ENCODE measurements around the gene SORBS2.

SORBS2 gene

DNA sequence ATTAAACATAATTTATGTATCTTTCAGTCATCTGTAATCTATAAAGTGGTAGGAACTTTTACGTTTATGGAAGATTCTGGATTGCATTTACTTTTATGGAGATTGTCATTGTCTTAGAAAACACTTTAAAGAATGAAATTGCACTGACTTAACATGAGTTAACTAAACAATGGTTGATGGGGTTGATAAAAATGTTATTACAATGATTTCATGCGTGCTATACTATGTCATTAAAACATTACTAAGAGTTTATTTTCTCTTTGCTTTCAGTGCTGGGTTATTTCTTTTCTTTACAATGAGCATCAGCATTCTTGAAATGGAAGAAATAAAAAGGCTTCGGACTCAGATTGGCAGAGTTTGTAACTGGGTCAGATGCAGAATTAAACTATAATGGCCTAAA, 209.6 kb downstream of the SORBS2 start:
- FAIRE-seq (no peak), DNase-seq (ENCODE audit: extremely low spot score, insufficient read length, low read depth) (no peak)

DNA sequence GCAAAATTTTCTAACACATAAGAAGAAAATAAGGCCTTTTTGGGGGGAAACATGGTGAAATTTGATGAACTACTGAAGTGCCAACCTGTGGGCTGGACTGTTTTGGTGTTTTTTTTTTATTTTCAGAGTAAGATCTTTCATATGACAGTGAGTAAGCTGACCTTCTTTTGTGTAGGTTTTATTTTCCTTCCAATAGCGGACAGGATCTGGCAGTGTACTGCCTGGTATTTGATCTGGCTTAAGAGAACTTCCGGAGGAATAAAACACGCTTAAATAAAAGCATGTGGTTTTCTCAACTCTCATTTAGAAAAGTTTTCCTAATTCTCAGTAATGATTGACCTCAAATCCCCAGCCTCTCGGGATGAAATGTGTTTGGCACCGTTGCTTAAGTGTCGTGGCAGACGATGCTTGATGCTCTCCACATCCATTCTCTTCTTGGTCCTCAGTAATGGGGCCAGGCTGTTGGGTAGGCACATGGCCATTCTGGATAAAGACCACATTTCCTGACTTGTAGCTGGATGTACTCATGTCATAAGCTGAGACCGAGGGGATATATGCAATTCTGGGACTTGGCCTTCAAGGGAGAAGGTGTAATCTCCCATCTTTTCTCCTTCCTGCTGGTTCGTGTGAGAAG, 211.1 kb downstream of the SORBS2 start:
- DNase-seq (ENCODE audit: extremely low spot score, insufficient read length, low read depth) (no peak), FAIRE-seq (no peak)

DNA sequence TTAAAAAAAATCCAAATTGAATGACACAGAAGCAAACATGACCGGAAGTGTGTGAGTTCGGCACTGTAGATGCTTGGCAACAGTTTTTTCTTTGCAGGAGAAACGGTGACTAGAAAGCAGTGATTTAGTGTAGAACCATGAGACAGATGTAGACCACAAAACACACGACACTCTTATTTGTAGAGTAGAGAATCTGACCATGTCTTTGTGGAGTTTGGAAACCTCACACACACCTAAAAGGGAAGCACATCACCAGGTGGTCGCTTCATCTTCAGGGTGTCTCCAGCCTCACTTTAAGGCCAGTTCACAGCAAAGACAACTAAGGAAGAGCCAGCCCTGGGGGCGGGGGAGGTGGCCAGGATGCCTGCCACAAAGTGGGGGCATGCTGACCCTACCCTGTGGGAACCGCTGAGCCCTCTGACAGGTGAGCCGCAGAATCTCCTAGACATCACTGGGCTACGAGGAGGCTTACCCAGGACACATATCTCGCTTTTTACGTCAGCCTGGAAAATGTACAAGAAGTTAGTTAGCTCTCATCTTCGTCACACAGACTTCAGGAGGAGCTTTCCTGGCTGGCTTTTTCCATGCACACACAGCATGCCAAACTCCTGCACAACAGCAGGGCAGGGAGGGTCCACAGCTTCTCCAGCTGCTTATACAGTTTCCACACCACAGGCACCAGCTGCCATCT, 212.3 kb downstream of the SORBS2 start:
- FAIRE-seq (no peak), DNase-seq (ENCODE audit: extremely low spot score, insufficient read length, low read depth) (no peak)

DNA sequence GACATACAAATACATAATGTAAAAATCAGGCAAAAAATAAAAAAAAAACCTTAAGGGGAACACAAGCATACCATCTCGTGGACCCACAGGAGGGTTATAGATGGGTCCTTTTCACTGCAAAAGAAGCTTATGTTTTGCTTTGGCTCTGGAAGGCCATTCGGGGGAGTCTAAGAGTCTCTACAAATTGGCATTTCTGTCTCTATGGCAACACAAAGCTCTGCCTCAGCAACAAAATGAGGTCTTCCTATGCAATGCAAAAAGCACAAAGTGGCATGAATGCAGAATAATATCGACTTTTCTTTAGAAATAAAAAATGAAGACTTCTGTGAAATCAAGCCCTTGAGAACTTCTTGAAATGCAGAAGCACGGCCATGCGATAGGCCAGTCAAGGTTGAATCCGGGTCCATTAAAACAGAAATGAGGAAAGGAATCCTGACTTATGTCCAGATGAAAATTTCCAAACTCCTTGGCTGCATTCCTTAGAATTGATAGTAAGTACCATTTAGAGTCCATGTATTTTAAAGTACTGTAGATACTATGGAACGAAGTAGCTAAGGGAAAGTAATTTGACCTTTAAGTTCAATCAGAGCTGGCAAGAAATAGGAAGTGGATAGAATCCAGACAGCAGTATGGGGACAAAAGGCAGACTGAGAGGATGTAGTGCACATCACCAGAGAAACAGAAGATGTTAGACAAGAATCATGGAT, 213.0 kb downstream of the SORBS2 start:
- DNase-seq (ENCODE audit: extremely low spot score, insufficient read length, low read depth) (no peak), FAIRE-seq (no peak)

DNA sequence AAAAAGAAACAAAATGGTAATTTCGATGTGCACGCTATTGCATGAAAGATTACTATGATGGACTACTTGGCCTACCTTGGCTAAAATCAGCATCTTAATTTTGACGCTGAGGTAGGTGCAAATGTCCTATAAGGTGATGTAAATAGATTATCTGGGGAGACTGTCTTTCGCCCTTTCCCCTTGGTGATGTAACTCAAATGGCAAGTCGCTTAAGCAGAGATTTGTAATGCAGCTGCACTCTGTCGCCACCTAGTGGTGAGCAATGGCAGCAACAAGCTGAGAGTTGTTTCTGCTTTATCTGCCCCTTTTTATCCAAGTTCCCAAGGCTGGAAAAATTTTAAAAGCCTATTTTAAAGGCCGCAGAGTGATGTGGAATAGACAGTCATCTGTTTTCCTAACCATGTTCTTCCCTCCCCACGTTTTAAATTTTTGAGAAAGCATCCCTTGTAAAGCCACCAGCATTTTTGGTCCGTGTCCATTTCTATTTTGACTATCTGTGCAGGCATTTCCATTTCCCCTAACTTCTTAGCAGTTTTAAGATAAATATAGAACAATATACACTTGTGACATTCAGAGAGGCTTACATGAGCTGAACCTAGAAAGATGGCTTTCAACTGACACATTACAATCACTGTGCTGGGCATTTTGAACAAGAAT, 214.3 kb downstream of the SORBS2 start:
- DNase-seq (ENCODE audit: extremely low spot score, insufficient read length, low read depth) (peak; percentile 55), FAIRE-seq (peak; percentile 94)

DNA sequence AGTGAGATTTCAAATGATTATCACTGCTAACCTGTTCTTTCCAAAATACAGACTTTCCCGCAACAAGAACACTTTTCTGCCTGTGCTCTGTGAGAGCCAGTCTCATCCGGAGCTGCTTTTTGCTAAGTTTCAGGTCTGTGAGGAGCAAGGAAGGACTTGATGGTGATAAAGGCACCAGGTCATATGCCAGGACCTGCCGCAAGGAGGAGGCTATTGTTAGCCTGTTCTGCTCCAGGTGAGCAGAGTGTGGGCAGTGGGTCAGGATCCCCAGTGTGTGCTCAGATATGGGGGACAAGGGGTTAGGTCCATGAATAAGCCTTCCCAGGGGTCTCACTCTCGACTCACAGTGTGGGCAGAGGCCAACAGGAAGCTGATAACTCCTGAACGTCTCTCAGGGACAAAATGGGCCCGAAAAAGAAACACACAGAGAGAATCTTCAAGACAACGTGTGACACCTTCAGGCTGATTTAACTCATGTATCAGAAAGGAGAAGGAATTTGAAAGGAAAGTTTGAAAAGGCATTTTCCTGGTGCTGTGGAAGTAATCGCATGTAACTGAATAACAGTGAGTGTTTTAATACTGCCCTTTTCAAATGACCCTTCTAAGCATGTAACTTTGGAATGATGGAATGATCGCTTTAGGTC, 219.0 kb downstream of the SORBS2 start:
- no peak for DNase-seq (ENCODE audit: extremely low spot score, insufficient read length, low read depth)
- no peak for FAIRE-seq

DNA sequence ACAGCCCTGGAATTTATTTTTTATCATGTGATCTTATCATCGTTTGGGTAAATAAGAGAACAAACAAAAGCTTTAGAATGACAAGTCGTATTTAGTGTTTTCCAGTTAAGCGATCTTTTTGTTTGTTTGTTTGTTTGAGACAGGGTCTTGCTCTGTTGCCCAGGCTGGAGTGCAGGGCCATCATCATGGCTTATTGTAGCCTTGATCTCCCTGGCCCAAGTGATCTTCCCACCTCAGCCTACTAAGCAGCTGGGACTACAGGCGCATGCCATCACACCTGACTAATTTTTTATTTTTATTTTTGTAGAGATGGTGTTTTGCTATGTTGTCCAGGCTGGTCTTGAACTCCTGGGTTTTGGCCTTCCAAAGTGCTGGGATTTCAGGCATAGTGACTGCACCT, 219.6 kb downstream of the SORBS2 start:
- FAIRE-seq (peak; percentile 31), DNase-seq (ENCODE audit: extremely low spot score, insufficient read length, low read depth) (no peak)

DNA sequence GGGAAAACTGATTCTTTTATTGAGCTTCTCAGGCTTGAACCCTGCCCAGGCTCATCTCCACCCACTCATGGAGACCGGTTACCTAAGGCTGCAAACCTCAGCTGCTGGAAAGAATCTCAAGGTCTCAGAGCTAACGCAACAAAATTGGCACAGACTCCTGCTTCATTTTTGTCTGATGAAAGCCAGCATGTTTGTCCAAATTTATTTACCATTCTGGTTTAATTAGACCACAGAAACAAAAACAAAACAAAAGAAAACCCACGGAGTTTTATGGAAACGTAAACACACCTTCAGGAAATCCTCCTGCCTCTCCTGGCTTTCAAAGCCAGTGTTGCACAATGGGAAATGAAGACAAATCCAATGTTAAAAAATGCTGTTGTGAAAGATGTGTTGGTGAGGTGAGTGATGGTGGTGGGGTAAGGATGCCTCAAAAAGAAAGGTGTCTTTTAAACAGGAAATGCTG, 220.3 kb downstream of the SORBS2 start:
- FAIRE-seq (no peak), DNase-seq (ENCODE audit: extremely low spot score, insufficient read length, low read depth) (no peak)

DNA sequence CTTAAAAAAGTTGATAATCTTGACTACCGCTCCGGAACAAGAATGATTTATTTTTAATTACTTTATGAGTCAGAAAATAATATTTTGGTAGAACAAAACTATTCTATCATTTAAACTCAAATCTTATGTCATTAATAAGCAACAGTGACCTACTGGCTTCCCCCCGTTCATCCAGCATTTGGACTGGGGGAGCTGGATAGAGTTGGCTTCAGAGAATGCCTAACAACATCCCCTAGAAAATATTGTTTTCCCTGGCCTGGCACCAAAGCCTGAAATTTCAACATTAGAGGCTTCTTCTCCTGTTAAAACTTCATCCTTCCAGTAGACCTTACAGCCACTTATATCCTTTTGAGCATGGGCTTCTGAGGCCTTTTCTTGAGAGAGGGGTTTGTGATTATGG, 221.0 kb downstream of the SORBS2 start:
- DNase-seq (ENCODE audit: extremely low spot score, insufficient read length, low read depth) (no peak), FAIRE-seq (no peak)

DNA sequence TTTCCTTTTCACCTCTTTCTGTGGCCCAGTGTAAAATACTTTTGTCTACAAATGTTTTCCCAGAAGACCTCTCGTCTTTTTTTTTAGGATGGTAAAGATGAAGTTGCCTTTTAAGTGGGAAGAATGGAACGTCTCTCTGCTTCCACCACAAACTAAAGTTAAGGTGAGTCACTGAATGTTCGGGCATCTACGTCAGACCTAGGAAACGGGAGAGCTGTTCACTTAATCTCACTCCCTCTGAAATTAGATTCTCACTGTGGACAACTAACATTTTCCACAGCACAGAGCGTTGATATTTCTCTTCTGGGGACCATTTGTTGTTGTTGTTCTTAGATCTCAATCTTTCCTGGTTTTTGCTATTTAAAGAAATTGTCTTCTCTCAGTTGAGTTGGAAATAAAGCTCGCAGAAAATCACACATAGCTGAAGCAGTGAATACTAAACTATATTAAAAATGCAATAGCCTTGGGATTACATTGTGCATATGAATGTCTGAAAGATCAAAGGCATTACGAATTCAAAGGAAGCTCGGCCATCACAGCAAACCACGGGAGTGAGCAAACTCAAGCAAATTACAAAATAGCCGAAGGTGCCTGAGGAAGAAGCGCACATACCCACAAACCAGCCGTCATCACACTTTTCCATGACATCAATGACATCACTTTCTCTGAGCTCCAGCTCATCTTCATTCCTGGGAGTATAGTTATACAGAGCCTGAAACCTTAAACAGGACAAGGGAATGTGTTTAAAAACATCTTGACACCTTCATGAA, 222.7 kb downstream of the SORBS2 start:
- FAIRE-seq: no peak
- no peak for DNase-seq (ENCODE audit: extremely low spot score, insufficient read length, low read depth)

DNA sequence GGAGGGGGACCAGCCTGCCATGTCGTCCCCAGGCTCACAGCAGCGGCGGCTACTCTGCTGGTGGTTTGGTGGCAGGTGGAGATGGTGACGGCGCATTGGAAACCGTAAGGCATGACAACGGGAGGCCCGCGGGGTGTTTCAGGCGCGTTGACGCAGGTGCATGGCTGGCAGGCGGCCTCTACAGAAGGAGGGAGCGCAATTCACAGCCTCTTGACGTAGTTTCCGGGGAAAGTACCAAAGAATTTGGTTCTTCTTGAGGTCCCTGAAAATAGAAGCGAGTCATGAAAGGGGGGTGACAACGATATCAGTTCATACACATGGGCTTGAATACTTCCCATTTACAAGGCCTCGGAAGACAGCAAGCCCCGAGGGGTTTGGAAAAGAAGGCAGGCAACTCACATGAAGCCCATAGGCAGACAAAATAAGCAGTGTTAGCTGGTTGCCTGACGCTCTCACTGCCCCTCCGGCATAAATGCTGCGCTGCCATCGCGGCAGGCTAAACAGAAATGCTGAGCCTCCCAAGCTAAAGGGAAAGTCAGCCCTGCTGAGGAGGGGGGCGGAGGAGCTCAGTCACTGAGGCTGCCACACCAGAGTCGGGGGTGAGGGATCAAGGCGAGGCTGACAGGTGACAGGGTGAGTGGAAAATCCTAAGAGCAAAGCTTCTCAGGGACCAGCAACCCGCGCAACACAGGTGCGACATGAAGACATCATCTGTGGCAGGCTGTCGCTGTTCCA, 224.4 kb downstream of the SORBS2 start:
- DNase-seq (ENCODE audit: extremely low spot score, insufficient read length, low read depth) (peak; percentile 51), FAIRE-seq (peak; percentile 88)

DNA sequence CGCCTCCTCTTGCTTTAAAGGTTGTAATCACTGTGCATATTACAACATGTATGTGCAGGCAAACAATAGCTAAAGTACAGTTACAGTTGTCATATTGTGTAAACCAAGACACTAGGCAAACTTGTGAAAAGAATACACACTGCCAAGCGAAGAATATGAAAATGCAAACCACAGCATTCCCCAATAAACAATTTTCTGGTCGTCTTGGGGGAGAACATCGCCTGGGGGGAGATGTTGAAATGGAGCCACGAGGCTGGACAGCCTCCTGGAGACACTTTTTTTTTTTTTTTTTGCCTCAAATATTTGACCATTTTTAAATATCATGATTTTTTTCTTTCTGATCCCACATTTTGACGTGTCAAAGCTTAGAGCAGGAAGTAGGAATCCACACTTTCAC, 225.0 kb downstream of the SORBS2 start:
- DNase-seq (ENCODE audit: extremely low spot score, insufficient read length, low read depth) (no peak), FAIRE-seq (no peak)

DNA sequence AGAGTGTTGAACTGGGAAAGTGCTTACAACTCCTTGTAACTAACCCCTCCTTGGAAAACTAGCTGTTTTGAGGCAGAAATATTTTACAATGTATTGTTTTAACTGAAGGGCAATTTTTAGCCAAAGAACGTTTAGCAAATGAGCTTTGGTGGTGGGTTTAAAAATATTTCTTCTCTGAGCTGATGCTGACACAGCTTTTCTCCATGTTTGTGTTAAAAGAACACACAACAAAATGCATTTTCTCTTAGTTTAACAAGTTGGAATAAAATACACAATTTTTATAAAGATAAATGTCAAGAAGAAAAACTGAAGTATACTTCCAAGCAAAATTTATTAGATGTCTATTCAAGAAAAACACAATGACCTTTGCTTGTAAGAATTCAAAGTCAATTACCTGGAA, 226.8 kb downstream of the SORBS2 start:
- FAIRE-seq (no peak), DNase-seq (ENCODE audit: extremely low spot score, insufficient read length, low read depth) (no peak)

DNA sequence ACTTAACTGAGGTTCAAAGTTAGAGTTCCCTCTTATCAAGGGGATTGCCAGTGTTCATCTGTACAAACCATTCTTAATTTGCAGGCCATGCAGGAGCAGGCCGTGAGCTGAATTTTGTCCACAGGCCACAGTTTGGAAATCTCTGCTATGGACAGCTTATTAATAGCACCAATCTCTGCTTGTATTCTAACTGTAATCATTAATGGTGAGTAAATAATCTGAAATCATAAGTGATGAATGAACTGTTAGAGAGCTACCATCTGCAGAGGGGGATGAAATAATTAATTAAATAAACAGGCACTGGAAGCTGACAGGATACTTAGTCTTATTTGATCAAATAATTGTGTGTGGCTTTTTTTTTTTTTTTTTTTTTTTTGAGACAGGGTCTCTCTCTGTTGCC, 228.2 kb downstream of the SORBS2 start:
- FAIRE-seq (no peak), DNase-seq (ENCODE audit: extremely low spot score, insufficient read length, low read depth) (no peak)

DNA sequence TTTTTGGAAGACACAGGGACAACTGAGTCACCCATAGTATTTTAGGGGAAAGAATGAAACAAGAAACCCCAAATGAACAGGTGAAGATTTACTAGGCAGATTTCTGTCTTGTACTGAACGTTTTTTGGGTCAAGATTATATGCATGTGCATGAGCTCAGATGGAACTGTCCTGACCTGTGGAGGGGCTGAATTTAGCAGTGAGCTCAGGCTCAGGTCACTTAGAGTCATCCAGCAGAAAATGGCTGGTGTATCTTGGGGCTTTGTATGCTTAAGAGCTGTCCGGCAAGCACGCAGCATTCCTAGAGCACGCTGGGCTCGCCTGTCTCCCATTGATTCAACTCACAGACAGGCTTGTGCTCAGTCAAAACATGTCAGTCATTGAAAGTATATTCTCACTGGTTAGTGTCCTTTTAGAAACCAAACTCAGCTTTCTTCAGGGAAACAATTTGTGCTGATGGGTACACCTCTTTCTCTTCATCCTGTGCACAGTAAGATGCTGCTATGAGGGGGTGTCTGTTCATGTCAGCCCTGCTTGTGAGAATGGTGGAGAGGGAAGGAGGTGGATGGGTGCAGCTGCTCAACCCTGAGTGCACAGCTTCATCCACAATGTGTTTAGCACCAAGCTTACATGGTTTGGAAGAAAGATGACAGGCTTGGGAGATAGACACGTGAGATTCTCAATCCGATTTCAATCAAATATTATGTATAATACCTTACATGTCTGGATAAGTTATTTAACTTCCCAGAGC, 229.2 kb downstream of the SORBS2 start:
- FAIRE-seq (no peak), DNase-seq (ENCODE audit: extremely low spot score, insufficient read length, low read depth) (no peak)

DNA sequence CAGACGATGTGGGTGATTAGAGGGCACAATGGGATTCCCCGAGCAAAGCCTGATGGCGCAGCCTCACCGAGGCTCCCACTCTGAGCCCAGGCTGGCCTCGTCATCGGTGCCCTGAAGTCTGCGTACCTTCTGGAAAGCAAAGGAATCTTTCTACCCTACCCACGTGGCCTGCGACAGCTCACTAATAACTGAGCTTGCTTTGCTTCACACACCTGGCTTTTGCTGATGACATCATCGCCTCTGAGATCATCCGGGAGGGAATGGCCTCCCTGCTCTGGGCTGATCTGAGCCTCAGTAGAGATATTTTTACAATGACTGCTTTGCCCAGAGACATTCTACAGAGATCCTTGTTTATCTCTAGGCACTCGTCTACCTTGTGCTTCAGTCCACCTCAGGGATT, 231.3 kb downstream of the SORBS2 start:
- no peak for DNase-seq (ENCODE audit: extremely low spot score, insufficient read length, low read depth)
- no peak for FAIRE-seq

DNA sequence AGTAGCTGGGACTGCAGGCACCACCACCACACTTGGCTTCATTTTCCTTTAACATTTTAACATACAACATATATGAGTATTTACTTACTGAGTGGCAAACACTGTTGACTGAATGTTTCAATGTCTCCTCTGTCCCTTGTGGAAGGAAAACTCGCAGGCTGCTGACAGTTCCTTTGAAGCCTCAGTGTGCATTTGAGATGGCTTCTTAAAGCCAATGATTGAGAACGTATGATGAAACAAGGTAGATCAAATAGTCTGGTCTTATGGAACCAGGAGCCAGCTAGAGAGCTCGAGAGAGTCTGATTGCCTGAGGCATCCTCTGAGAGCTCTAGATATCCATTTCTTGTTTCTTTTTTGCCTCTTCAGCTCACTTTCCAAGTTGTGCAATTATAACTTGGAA, 233.7 kb downstream of the SORBS2 start:
- no peak for FAIRE-seq
- DNase-seq (ENCODE audit: extremely low spot score, insufficient read length, low read depth): no peak

Data from GM18507 (cell line).